Activated naive CD8-positive, alpha-beta T cell treated with anti-CD3 and anti-CD28 coated beads for 36 hours (primary cell): ENCODE results near the gene ZNF185. TPM values are rescaled to one million over a fixed set of nuclear protein-coding genes. Genes with fewer than 3 reads are reported as not detected.

ENCODE experiments used
- DNase-seq: peaks from one replicate; pipeline ENCODE4 v3.0.0; 2021
- H3K27ac Mint-ChIP-seq: one replicate; pipeline ENCODE4 v1.8.0; 2022; ENCODE audit warnings: mild to moderate bottlenecking, moderate library complexity, mixed read lengths
- H3K27me3 Mint-ChIP-seq: one replicate; pipeline ENCODE4 v1.8.0; 2022; ENCODE audit warnings: mild to moderate bottlenecking, mixed read lengths
- H3K36me3 Mint-ChIP-seq: one replicate; pipeline ENCODE4 v1.8.0; 2021; ENCODE audit warnings: mild to moderate bottlenecking, mixed read lengths
- H3K4me1 Mint-ChIP-seq: one replicate; pipeline ENCODE4 v1.8.0; 2021; ENCODE audit warnings: mixed read lengths
- H3K4me3 Mint-ChIP-seq: one replicate; pipeline ENCODE4 v1.8.0; 2022; ENCODE audit warnings: mild to moderate bottlenecking, moderate library complexity, mixed read lengths
- H3K9me3 Mint-ChIP-seq: one replicate; pipeline ENCODE4 v1.8.0; 2022; ENCODE audit warnings: mixed read lengths
- total RNA-seq, 2 experiments: library from RNA; stranded (reverse); gene quantifications; one replicate each; pipeline ENCODE4 v1.2.3, GENCODE V29; 2021

ZNF185 gene
- total RNA-seq, 2 experiments from 2014 or later: 1.3 to 1.5 TPM

DNA sequence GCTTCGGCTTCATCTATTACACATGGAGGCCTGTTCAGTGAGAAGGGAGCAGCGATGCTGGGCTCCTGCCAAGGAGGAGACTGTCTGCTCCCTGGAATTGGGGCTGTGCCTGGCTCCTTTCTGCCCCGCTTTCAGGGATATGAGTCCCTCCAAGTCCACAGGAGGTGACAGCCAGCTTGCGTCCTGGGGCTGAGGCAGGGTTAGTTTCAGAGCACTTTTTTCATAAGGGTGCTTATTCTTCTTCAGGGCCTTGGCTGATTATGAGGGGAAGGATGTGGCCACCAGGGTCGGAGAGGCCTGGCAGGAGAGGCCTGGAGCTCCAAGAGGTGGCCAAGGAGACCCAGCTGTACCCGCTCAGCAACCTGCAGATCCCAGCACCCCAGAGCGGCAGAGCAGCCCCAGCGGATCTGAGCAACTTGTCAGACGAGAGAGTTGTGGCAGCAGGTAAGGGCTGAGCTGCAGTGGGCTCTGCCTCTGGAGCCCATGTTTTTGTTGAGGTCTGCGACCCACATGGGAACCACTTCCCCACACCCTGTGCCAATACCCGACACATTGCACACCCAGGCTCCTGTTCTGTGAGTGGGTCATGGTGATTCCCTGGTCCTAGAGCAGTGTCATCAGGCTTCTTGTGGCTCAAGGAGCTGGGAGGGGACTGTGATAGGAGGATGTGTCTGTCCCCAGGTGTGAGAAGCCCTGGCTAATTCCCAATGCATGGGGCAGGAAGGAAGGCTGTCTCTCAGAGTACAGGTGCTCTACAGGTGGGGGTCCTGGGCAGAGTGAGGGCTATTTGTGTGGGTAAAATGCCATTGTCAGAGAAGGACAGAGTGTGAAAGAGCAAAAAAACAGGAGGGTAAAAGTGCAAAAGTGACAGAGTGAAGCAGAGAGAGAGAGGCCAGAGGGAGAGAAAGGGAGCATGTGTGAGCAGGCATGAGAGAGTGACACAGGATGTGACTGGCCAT is 47.4 kb downstream of the ZNF185 start:
- peaks cover 3% of the 10 kb centered on the region for H3K4me1 Mint-ChIP-seq
- no peak overlapping the region for H3K27ac Mint-ChIP-seq
- no peaks in the 10 kb centered on the region for H3K36me3 Mint-ChIP-seq
- H3K27me3 Mint-ChIP-seq: no peaks in the 10 kb centered on the region
- H3K9me3 Mint-ChIP-seq: no peaks in the 10 kb centered on the region
- H3K4me3 Mint-ChIP-seq: no peak overlapping the region
- no peak for DNase-seq

DNA sequence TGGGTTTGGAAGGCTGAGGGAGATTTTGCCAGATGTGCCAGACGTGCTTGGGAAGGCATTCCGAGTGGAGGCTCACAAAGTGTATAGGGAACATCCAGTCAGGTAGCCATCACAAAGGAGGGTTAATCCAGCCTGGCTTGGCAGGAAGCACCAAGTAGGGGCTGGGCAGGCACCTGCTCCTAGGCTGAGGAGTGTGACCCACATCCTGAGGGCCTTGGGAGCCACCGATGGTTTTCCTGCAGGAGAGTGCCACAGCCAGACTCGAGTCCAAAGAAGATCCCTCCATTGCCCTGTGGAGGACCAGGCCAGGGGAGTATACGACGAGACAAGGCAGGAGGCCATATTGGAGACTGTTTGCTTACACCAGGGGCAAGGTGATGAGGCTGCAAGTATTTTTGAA is 48.8 kb downstream of the ZNF185 start:
- Mint-ChIP-seq H3K27me3 (no peaks in the 10 kb centered on the region), H3K36me3 (no peaks in the 10 kb centered on the region), H3K27ac (no peak overlapping the region), H3K4me1 (peaks cover 3% of the 10 kb centered on the region), H3K9me3 (no peaks in the 10 kb centered on the region), H3K4me3 (no peak overlapping the region)
- no peak for DNase-seq

Other genes starting within 250 kb of the ZNF185 start
- not detected for gene MAGEA3, start 199.3 kb upstream of the ZNF185 start, total RNA-seq
- gene CSAG2, start 188.8 kb upstream of the ZNF185 start, total RNA-seq: not detected
- not detected for gene MAGEA2B, start 183.4 kb upstream of the ZNF185 start, total RNA-seq
- gene CSAG1, start 164.3 kb upstream of the ZNF185 start, total RNA-seq: not detected
- gene MAGEA12, start 164.3 kb upstream of the ZNF185 start, total RNA-seq: not detected
- gene MAGEA2, start 144.2 kb upstream of the ZNF185 start, total RNA-seq: not detected
- gene CSAG3, start 138.8 kb upstream of the ZNF185 start, total RNA-seq: not detected
- not detected for gene MAGEA6, start 128.4 kb upstream of the ZNF185 start, total RNA-seq
- 10 to 100 TPM; 10.2 to 11.0 TPM for gene CETN2, start 67.3 kb upstream of the ZNF185 start, total RNA-seq
- gene NSDHL, start 67.0 kb upstream of the ZNF185 start, total RNA-seq: 10 to 100 TPM; 21.3 to 21.6 TPM
- gene PNMA5, start 96.0 kb downstream of the ZNF185 start, total RNA-seq: not detected
- 1 to 10 TPM; 1.4 to 1.9 TPM for gene PNMA3, start 158.4 kb downstream of the ZNF185 start, total RNA-seq
- gene PNMA6A, start 174.4 kb downstream of the ZNF185 start, total RNA-seq: 1 to 10 TPM; 2.0 to 2.1 TPM